GM19467 (cell line): Measurements from ENCODE around the gene MAP2K7.
"Not testable (repeated sequence)": the region's sequence is repeated elsewhere in the genome, so short reads cannot be mapped to it uniquely, and the experiment has no call there.

Source experiments
- ATAC-seq: cut with Tn5 transposase; IDR thresholded peaks from one replicate; pipeline ENCODE4 v1.9.1; 2021; ENCODE audit warnings: mild to moderate bottlenecking, moderate library complexity; ENCODE audit not compliant: unreplicated experiment

MAP2K7 gene

GRCh38 chr19:7903244-7904073 is at the start of gene MAP2K7:
TSS of gene MAP2K7 (plus strand) at chr19:7903877. CDS start at chr19:7903945, 68 bp downstream.
- ATAC-seq, result peak; percentile 78

DNA sequence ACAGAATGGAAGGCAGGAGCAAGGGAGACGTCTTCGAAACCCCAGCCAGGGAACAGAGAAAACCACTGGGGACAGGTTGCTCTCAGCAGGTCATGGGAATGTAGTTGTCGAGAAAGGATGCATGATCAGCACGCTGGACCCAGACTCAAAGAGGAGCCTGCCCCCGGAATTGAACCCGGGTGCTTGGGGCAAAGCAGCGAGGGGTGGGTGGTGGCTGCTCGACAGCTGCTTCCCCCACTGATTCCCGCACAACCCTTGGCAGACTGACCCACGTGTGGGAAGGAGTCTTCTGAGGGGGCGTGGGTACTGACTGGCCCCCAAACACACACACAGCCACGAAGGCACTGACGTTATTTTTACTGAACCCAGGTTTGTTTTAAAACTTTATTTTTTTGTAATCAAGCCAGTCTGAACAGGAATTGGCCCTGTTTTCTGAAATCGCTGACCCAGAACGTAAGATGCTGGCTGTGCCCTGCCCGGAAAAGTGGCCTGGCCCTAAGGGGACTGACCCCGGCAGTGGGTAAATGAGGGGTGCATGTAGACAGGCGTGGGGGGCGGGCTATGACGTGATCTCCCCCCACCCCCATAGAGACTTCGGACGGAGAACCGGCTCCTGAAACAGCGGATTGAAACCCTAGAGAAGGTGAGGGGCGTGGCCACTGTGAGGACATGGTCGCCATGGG is 48.1 kb upstream of the MAP2K7 start:
- ATAC-seq, result no peak

DNA sequence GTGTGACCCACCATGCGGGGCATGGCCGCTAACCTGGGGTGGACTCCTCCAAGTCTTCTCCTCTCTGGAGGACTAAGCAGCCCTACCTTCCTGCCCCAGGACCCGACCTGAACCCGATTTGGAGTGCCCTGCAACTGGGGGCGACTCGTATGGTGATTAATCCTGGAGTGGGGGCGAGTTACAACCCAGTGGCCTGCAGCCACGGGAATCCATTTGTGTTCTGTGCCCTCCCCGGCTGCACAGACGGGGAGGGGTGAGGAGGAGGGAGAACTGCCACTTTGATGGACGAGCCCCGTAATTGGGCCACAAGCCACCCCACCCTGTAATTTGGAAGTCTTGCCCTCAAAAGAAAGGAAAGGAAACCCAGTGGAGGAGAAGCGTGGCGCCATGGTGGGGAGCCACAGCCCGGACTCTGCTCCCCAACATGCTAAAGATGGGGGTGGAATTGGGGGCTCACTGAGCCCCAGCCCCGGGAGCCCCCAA is 47.5 kb upstream of the MAP2K7 start:
- ATAC-seq, result no peak

DNA sequence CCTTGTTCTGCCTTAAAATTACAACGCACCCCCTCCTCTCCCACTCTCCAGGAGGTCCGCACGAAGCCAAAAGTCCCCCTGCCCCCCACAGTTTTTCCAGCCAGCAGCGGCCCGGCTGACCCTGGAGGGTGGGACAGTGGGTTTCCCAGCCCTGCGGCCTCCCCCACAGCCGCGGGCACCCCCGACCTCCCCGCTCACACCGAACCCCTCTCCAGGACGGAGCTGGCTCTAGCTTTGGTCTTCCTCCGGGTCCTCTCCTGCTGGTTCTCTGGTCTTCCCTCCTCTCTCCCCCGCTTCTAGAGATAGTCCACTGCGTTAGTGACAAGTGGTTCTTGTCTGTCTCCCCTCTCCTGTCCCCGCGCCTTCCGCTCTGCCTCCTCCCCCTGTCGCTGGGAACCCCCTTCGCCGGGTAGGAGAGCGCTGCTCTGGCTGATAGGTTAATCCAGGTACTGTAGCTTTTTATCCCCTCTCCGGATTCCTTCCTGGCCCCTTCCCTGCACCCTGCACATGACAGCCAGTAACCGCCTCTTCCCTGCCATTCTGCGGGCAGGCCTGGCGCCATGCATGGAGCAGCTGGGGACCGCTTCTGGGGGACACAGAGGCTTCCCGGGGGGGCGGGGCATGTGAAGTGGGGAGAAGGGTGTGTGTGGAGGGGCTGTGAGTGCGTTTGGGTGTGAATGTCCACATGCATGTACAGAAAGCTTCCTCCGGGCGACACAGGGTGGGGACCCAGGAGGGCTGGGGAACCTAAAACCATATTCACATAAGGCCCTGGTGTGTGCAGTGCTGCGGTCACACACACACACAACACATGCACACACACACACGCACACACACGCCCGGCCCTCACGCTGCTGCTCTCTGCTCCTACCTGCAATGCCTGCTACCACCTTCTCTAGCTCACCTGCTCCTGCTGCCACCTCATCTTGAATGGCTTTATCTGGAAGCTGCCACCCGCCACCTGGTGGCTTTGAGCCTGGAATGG is 46.7 kb upstream of the MAP2K7 start:
- ATAC-seq, result no peak

DNA sequence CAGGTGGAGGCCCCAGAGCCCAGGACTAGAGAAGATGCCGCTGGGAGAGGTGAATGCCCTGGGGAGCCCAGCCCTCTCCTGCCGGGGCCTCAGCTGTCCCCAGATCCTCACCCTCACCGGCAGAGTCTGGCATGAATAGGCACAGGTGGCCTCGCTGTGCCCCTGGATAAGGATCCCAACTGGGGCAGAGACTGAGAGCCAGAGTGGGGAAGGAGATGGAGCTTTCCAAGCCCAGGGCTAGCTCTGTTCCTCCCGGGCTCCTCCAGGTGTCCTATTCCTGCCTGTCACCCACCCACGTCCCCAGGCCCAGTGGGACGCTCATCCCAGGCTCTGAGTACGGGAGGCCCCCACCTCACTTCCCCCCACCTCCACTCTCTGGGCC is 46.0 kb upstream of the MAP2K7 start:
- ATAC-seq, result no peak

- ATAC-seq, result no peak
Observed at GRCh38 chr19:7858109-7858770, 45.4 kb upstream of the MAP2K7 start.

GRCh38 chr19:7859087-7859486 is 44.6 kb upstream of the MAP2K7 start:
- not testable (repeated sequence) for ATAC-seq

GRCh38 chr19:7859831-7860713 is 43.6 kb upstream of the MAP2K7 start:
- ATAC-seq, result no peak

DNA sequence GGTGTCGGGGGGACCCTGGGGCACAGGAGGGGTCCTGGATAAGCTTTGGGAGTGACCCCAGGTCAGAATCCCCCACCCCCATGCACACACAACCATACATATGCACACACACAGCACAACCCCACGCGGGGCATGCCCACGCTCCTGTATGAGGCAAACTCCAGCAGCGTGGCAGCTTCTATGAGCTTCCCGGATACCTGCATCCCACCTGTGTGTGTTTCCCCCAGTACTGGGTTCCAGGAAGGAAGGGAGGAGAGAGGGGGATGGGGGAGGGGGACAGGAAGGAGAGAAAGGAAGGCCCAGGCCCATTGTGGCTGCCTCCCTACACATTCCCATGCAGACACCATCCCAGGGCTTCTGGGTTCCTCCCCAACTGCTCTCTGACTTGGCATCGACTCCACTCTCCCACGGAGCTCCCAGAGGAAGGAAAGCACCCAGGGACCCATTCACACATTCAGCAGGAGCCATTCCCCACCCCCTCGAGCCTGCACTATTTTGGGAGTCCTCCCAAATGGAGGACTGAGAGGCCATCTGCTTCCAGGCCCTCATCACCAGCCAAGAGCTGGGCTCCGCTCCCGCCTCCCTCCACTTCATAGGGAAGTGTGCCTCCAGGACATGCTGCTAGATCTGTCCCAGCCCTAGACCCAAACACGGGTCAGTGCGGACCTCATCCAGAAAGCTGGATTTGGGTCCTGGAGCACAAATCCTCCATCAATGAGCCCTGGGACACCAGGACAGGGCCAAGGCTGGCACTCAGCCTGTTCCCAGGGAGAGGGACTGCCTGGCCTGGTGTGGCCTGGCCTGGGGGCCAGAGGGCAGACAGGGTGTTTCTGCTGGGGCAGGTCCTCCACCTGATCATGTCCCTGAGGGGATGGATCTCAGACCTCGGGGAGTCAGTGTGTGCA is 42.7 kb upstream of the MAP2K7 start:
- no peak for ATAC-seq

DNA sequence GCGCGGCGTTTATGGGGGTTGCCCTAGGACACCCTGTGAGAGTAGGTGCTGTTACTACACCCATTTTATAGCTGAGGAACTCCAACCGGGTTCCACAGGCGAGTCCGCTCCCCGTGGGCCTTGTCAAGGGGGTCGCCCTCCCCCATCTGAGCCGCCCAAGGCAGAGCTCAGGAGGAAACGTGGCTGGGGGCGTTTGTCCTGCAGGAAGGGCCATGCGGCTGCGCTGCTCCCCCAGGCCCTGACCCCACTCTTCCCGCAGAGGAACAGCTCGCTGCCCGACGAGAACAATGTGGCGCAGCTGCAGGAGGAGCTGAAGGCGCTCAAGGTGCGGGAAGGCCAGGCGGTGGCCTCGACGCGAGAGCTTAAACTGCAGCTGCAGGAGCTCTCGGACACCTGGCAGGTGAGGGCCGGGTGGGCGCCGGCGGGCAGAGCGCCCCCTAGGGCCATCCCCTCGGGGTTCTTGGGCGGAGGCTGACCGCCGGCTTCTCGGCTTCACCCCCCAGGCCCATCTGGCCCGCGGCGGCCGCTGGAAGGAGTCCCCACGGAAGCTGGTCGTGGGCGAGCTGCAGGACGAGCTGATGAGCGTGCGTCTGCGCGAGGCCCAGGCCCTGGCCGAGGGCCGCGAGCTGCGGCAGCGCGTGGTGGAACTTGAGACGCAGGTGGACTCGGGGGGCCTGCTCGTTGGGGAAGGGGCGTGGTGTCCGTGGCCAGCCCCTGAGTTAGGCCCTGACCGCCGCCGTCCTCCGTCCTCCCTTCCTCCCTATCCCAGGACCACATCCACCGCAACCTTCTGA is 41.9 kb upstream of the MAP2K7 start:
- ATAC-seq, result no peak

DNA sequence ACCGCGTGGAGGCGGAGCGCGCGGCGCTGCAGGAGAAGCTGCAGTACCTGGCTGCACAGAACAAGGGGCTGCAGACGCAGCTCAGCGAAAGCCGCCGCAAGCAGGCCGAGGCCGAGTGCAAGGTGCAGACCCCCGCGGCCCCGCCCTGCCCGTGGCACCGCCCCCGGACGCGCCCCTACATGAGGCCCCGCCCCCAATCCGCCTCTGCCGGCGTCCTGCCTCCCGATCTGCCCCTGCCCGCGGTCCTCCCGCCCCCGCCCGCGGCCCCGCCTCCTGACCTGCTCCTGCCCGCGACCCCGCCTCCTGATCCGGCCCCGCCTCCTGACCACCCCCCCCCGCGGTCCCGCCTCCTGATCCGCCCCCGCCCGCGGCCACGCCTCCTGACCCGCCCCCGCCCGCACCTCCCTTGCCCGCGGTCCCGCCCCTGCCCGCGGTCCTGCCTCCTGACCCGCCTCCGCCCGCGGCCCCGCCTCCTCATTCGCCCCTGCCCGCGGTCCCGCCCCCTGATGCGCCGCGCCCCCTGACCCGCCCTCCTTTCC is 41.2 kb upstream of the MAP2K7 start:
- no peak for ATAC-seq

DNA sequence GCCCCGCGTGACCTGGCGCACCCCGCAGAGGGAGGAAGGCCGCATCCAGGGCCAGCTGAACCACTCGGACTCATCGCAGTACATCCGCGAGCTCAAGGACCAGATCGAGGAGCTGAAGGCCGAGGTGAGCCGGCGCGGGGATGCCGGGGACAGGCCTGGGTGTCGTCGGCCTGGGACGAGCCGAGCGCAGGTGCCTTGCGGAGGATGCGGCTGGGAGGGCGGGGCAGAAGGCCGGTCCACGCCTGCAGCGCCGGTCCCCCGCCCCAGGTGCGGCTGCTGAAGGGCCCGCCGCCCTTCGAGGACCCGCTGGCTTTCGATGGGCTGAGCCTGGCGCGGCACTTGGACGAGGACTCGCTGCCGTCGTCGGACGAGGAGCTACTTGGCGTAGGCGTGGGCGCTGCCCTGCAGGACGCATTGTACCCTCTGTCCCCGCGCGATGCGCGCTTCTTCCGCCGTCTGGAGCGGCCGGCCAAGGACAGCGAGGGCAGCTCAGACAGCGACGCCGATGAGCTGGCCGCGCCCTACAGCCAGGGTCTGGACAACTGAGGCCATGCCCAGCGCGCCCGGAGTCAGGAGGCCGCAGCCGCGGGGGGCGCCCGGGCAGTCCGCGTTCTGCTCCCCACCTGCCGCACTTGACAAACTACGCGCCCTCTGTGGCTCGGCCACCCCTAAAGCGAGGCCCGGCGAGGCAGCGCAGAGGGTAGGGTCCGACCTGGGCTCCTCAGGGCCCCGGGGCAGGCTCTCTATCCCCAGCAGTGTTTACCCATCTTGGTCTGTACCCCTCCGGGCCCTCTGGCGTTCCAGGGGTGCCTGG is 40.3 kb upstream of the MAP2K7 start:
- no peak for ATAC-seq

- ATAC-seq, result no peak
Observed at GRCh38 chr19:7863971-7864689, 39.5 kb upstream of the MAP2K7 start.

- no peak for ATAC-seq
Observed at GRCh38 chr19:7864690-7865074, 39.0 kb upstream of the MAP2K7 start.

GRCh38 chr19:7865262-7865911 is 38.3 kb upstream of the MAP2K7 start:
- no peak for ATAC-seq
